Measurements from ENCODE around the gene SHD. TPM values are rescaled to one million over a fixed set of nuclear protein-coding genes. Genes with fewer than 3 reads are reported as not detected.
A peak's percentile ranks its signal among the peaks of the same experiment; 100 is the strongest.

The SHD gene
- total and polyA plus RNA-seq, 2 of the 13 experiments (the other 11 are each of a cell fraction or from before 2014, with no cell fraction given), result 0.11 to 0.20 TPM

DNA sequence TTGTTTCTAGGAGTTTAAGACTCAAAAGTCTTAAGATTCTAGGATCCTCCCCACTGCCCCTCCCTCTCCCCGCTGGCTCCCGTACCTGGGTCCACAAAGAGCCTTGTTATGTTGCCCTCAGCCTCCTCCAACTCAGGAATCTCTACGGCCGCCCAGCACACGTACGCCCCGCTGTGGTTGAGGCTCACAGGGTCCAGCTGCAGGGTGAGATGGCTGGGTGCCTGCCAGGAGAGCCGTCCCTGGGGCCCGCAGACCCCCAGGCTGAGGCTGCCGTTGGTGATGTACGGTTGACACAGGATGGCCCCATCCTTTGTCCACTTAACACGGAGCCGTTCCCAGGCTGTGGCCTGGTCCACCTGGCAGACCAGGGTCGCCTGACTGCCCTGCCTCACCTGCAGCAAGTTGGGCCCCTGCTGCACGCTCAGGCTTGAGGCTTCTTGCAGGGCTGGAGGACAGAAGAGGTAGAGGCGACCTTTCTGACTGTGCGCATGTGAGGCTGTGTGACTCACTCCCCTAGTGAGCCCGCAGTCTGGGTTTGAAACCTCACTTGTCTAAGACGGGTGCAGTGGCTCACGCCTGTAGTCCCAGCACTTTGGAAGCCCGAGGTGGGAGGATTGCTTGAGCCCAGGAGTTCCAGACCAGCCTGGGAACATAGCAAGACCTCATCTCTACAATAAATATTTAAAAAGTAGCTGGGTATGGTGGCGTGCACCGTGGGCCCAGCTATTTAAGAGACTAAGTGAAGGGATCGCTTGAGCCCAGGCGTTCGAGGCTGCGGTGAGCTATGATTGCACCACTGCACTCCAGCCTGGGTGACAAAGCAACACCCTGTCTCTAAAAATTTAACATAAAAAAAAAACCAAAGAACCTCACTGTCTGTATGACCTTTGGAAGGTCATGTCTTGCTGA lies 19.1 kb downstream of the SHD start:
- FAIRE-seq, result no peak
- H2AFZ ChIP-seq (ENCODE audit: low read length), result no peak overlapping the region
- intact Hi-C loops (cut with micrococcal nuclease; ENCODE audit: unreplicated experiment) (no loop called here), in situ Hi-C loops (cut with HindIII; ENCODE audit: extremely low pct_ligation_motif_present, low pct_unique_long_range_greater_than_20kb) (no loop called here)
- ATAC-seq, result peak; percentile 83
- no peaks in the 10 kb centered on the region for H3K9me3 ChIP-seq (ENCODE audit: low read length)
- peak overlapping the region; percentile 38 for H3K4me2 ChIP-seq (ENCODE audit: low read depth, low read length)
- no peaks in the 10 kb centered on the region for H3K36me3 ChIP-seq (replicated peaks in 1 of 2; ENCODE audit: control insufficient read depth in 1 of 2, insufficient read depth in 2 of 2, low read length in 2 of 2)
- 34% methylated on average over 10 of the region's 27 CpGs for WGBS (ENCODE audit: low lambda C conversion rate)
- no peak overlapping the region for H3K27ac ChIP-seq (ENCODE audit: extremely low read length, insufficient read depth, low read length)
- no peaks in the 10 kb centered on the region for H3K79me2 ChIP-seq (ENCODE audit: insufficient read depth, low read length)
- peaks cover 25% of the 10 kb centered on the region for H3K4me1 ChIP-seq (ENCODE audit: insufficient read depth, low read length)
- CTCF ChIA-PET (ENCODE audit: low intra/inter-chr PET ratio, low total read pairs), result interaction anchor here (1.2 kb wide), 1 partner anchor 31 kb away, joined by 3 read pairs; no protein-coding TSS in a partner anchor
- peaks cover 0 to 2% of the 10 kb centered on the region in 2 experiments; a peak in 1 of 5 replicates for H3K27me3 ChIP-seq (ENCODE audit: control insufficient read depth in 1 of 2, insufficient read depth in 2 of 2, low read length in 2 of 2)
- BruUV-seq (replicated peaks), result no TSS peak
- peak; percentile 35 for DNase-seq (ENCODE audit: low spot score)
- no peak overlapping the region for H3K9ac ChIP-seq (ENCODE audit: insufficient read depth, low read depth, low read length)
- H3K4me3 ChIP-seq (replicated peaks in 1 of 3; ENCODE audit: insufficient read depth in 1 of 3, low read depth in 2 of 3, low read length in 3 of 3), result peak overlapping the region in 1 of 3 experiments; percentile 44; a peak in 1 of 6 replicates
- H4K20me1 ChIP-seq (ENCODE audit: insufficient read depth, low read length), result no peaks in the 10 kb centered on the region
- POLR2A ChIA-PET, result interaction anchor here (3.1 kb wide), 1 partner anchor 12 kb away, joined by 19 read pairs; no protein-coding TSS in a partner anchor
- TF ChIP-seq, protein P1, sequence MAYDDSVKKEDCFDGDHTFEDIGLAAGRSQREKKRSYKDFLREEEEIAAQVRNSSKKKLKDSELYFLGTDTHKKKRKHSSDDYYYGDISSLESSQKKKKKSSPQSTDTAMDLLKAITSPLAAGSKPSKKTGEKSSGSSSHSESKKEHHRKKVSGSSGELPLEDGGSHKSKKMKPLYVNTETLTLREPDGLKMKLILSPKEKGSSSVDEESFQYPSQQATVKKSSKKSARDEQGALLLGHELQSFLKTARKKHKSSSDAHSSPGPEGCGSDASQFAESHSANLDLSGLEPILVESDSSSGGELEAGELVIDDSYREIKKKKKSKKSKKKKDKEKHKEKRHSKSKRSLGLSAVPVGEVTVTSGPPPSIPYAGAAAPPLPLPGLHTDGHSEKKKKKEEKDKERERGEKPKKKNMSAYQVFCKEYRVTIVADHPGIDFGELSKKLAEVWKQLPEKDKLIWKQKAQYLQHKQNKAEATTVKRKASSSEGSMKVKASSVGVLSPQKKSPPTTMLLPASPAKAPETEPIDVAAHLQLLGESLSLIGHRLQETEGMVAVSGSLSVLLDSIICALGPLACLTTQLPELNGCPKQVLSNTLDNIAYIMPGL (CRISPR knock-in tag; IDR thresholded peaks at IDR 0.05; ENCODE audit: borderline replicate concordance in 1 of 2, low read depth in 1 of 2), result peak in 1 of 2 experiments; percentile 40; a peak in 1 of 4 replicates
- TF ChIP-seq, protein P2, sequence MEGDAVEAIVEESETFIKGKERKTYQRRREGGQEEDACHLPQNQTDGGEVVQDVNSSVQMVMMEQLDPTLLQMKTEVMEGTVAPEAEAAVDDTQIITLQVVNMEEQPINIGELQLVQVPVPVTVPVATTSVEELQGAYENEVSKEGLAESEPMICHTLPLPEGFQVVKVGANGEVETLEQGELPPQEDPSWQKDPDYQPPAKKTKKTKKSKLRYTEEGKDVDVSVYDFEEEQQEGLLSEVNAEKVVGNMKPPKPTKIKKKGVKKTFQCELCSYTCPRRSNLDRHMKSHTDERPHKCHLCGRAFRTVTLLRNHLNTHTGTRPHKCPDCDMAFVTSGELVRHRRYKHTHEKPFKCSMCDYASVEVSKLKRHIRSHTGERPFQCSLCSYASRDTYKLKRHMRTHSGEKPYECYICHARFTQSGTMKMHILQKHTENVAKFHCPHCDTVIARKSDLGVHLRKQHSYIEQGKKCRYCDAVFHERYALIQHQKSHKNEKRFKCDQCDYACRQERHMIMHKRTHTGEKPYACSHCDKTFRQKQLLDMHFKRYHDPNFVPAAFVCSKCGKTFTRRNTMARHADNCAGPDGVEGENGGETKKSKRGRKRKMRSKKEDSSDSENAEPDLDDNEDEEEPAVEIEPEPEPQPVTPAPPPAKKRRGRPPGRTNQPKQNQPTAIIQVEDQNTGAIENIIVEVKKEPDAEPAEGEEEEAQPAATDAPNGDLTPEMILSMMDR (CRISPR knock-in tag; IDR thresholded peaks at IDR 0.05), result peak; percentile 79
- TF ChIP-seq, protein P3, sequence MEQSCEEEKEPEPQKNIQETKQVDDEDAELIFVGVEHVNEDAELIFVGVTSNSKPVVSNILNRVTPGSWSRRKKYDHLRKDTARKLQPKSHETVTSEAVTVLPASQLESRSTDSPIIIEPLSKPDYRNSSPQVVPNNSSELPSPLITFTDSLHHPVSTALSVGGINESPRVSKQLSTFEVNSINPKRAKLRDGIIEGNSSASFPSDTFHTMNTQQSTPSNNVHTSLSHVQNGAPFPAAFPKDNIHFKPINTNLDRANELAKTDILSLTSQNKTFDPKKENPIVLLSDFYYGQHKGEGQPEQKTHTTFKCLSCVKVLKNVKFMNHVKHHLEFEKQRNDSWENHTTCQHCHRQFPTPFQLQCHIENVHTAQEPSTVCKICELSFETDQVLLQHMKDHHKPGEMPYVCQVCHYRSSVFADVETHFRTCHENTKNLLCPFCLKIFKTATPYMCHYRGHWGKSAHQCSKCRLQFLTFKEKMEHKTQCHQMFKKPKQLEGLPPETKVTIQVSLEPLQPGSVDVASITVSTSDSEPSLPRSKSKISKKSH (CRISPR knock-in tag; IDR thresholded peaks at IDR 0.05; ENCODE audit: borderline replicate concordance), result peak; percentile 43; the same call in 1 of the 2 replicates
- TF ChIP-seq ZNF616 (CRISPR knock-in tag; IDR thresholded peaks at IDR 0.05; ENCODE audit: low read depth) (no peak), CHCHD3 (CRISPR knock-in tag; IDR thresholded peaks at IDR 0.05) (no peak), NFKBIZ (CRISPR knock-in tag; IDR thresholded peaks at IDR 0.05) (no peak), STAG1 (CRISPR knock-in tag; IDR thresholded peaks at IDR 0.05) (peak; percentile 63), ZBTB7A (CRISPR knock-in tag; IDR thresholded peaks at IDR 0.05) (peak; percentile 36; the same call in 1 of the 2 replicates), SMC3 (IDR thresholded peaks at IDR 0.05; ENCODE audit: low read length) (peak; percentile 16; the same call in 1 of the 2 replicates), ZFX (CRISPR knock-in tag; IDR thresholded peaks at IDR 0.05; ENCODE audit: low read depth) (0 out of 2 replicates have a peak, but pooled peaks have one; percentile 44), ZFP36L2 (CRISPR knock-in tag; IDR thresholded peaks at IDR 0.05) (no peak)
- TF ChIP-seq, protein P4, sequence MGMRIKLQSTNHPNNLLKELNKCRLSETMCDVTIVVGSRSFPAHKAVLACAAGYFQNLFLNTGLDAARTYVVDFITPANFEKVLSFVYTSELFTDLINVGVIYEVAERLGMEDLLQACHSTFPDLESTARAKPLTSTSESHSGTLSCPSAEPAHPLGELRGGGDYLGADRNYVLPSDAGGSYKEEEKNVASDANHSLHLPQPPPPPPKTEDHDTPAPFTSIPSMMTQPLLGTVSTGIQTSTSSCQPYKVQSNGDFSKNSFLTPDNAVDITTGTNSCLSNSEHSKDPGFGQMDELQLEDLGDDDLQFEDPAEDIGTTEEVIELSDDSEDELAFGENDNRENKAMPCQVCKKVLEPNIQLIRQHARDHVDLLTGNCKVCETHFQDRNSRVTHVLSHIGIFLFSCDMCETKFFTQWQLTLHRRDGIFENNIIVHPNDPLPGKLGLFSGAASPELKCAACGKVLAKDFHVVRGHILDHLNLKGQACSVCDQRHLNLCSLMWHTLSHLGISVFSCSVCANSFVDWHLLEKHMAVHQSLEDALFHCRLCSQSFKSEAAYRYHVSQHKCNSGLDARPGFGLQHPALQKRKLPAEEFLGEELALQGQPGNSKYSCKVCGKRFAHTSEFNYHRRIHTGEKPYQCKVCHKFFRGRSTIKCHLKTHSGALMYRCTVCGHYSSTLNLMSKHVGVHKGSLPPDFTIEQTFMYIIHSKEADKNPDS (CRISPR knock-in tag; IDR thresholded peaks at IDR 0.05), result no peak
- TF ChIP-seq, protein P5, sequence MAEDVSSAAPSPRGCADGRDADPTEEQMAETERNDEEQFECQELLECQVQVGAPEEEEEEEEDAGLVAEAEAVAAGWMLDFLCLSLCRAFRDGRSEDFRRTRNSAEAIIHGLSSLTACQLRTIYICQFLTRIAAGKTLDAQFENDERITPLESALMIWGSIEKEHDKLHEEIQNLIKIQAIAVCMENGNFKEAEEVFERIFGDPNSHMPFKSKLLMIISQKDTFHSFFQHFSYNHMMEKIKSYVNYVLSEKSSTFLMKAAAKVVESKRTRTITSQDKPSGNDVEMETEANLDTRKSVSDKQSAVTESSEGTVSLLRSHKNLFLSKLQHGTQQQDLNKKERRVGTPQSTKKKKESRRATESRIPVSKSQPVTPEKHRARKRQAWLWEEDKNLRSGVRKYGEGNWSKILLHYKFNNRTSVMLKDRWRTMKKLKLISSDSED (CRISPR knock-in tag; IDR thresholded peaks at IDR 0.05), result 0 out of 2 replicates have a peak, but pooled peaks have one; percentile 48
